Measurements from ENCODE around the gene OR9G1.

DNA sequence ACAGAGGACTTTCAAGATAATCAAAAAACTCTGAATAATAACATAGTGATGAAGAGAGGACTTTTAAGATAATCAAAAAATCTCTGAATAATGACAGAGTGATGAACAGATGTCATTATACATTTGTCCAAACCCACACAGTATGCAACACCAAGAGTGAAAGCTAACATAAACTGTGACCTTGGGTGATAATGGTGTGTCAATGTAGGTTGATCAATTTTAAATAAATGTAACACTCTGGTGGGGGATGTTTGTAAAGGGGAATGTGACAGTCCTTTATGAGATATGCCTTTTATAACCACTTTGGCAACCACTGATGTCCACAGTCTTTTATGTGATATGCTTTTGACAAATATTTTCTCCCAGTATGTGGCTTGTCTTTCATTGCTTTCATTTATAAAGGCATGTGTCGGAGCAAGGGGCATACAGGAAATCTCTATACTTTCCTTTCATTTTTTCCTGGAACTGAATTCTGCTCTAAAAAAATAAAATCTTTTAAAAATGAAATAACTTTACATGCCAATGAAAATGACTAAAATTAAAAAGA lies 10.3 kb upstream of the OR9G1 start:
- no peak for TF ChIP-seq POLR2AphosphoS5 (IDR thresholded peaks at IDR 0.05)
- TF ChIP-seq, protein P1, sequence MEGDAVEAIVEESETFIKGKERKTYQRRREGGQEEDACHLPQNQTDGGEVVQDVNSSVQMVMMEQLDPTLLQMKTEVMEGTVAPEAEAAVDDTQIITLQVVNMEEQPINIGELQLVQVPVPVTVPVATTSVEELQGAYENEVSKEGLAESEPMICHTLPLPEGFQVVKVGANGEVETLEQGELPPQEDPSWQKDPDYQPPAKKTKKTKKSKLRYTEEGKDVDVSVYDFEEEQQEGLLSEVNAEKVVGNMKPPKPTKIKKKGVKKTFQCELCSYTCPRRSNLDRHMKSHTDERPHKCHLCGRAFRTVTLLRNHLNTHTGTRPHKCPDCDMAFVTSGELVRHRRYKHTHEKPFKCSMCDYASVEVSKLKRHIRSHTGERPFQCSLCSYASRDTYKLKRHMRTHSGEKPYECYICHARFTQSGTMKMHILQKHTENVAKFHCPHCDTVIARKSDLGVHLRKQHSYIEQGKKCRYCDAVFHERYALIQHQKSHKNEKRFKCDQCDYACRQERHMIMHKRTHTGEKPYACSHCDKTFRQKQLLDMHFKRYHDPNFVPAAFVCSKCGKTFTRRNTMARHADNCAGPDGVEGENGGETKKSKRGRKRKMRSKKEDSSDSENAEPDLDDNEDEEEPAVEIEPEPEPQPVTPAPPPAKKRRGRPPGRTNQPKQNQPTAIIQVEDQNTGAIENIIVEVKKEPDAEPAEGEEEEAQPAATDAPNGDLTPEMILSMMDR (IDR thresholded peaks at IDR 0.05 in 8 of 11, conservative IDR thresholded peaks at IDR 0.05 in 3 of 11), result no peak
- TF ChIP-seq POLR2A (IDR thresholded peaks at IDR 0.05), result no peak
